Measurements from ENCODE around the gene TSPAN6. TPM values are rescaled to one million over a fixed set of nuclear protein-coding genes. Genes with fewer than 3 reads are reported as not detected.

TSPAN6 gene
- total RNA-seq, 1 donor from 2014 or later, result 205 TPM

DNA sequence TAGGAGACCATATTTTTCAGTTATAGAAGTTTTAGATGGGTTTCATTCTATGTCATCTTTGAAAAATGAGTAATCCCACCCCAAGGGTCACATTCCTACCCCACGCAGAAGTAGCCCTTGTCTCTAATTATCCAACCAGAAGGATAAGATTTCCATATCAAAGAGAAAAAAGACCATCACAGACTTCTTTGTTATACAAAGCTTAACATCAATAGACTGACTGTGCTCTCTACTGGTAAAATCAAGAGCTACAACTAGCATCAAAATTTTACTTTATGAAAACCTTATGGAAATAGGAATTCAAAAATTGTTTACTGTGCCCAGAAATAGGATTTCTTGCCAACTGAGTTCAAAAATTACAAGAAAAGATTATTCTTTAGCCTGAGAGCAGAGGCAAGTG, 27.0 kb downstream of the TSPAN6 start:
- TF ChIP-seq EZH2phosphoT487 (IDR thresholded peaks at IDR 0.05) (no peak), CTCF (IDR thresholded peaks at IDR 0.05) (peak; percentile 40), EZH2 (IDR thresholded peaks at IDR 0.05) (no peak)
- peak overlapping the region; percentile 77 for H3K27ac Mint-ChIP-seq
- no peak for DNase-seq (ENCODE audit: low spot score)
- no peaks in the 10 kb centered on the region for H3K79me2 ChIP-seq (ENCODE audit: low read depth)
- no peak overlapping the region for H3K4me2 ChIP-seq
- H3K4me1 Mint-ChIP-seq, result peaks cover 21% of the 10 kb centered on the region
- H3K9me3 Mint-ChIP-seq, result no peaks in the 10 kb centered on the region
- H3K4me3 ChIP-seq, result no peak overlapping the region
- no peak overlapping the region for H3K9ac ChIP-seq
- no peaks in the 10 kb centered on the region for H3K36me3 ChIP-seq
- H3K4me3 Mint-ChIP-seq, result no peak overlapping the region
- H3K4me1 ChIP-seq, result no peaks in the 10 kb centered on the region
- no peak overlapping the region for H3K27ac ChIP-seq
- H3K27me3 Mint-ChIP-seq (ENCODE audit: insufficient read depth, low read depth), result peaks cover 2% of the 10 kb centered on the region
- H3F3A ChIP-seq (ENCODE audit: low read depth), result no peaks in the 10 kb centered on the region
- H3K36me3 Mint-ChIP-seq, result no peaks in the 10 kb centered on the region
- H2AFZ ChIP-seq (replicated peaks), result no peak overlapping the region
- no peaks in the 10 kb centered on the region for H4K20me1 ChIP-seq (ENCODE audit: low read depth)
- no peaks in the 10 kb centered on the region for H3K27me3 ChIP-seq
- no peaks in the 10 kb centered on the region for H3K9me3 ChIP-seq (ENCODE audit: low read depth)

- H3K4me1 ChIP-seq, result no peaks in the 10 kb centered on the region
- TF ChIP-seq CTCF (IDR thresholded peaks at IDR 0.05), result no peak
- no peak for TF ChIP-seq EZH2 (IDR thresholded peaks at IDR 0.05)
- TF ChIP-seq EZH2phosphoT487 (IDR thresholded peaks at IDR 0.05), result no peak
- no peaks in the 10 kb centered on the region for H3F3A ChIP-seq (ENCODE audit: low read depth)
- no peak for DNase-seq (ENCODE audit: low spot score)
- H3K4me2 ChIP-seq, result no peak overlapping the region
- no peaks in the 10 kb centered on the region for H3K36me3 ChIP-seq
- H3K79me2 ChIP-seq (ENCODE audit: low read depth), result no peaks in the 10 kb centered on the region
- H2AFZ ChIP-seq (replicated peaks), result no peak overlapping the region
- Mint-ChIP-seq H3K4me1 (peaks cover 27% of the 10 kb centered on the region), H3K36me3 (no peaks in the 10 kb centered on the region), H3K27me3 (ENCODE audit: insufficient read depth, low read depth) (peaks cover 2% of the 10 kb centered on the region), H3K4me3 (no peak overlapping the region), H3K9me3 (no peaks in the 10 kb centered on the region), H3K27ac (no peak overlapping the region)
- H3K4me3 ChIP-seq, result no peak overlapping the region
- no peaks in the 10 kb centered on the region for H4K20me1 ChIP-seq (ENCODE audit: low read depth)
- H3K9me3 ChIP-seq (ENCODE audit: low read depth), result no peaks in the 10 kb centered on the region
- no peak overlapping the region for H3K27ac ChIP-seq
- no peaks in the 10 kb centered on the region for H3K27me3 ChIP-seq
- no peak overlapping the region for H3K9ac ChIP-seq
These were observed 29.9 kb downstream of the TSPAN6 start for GRCh38 chrX:100606753-100607152.

DNA sequence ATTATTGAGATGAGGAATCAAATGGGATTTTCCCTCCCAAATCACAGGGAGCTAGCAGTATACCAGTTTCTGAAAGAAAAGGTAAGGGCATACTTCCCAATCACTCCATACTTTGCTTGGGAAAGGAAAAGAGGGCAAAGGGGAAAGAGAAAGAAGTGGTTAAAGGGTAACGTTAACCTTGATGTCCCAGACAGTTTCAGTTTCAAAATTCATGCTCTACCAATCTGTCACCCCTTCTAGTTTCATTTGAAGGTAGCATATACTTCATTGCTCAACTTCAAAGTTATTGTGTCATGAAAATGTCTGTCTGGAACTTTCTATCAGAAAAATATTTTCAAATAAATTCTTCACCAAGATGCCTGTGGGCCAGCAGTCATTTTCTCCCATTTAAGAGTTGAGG, 35.8 kb downstream of the TSPAN6 start:
- no peaks in the 10 kb centered on the region for H3K9me3 Mint-ChIP-seq
- H2AFZ ChIP-seq (replicated peaks), result no peak overlapping the region
- TF ChIP-seq CTCF (IDR thresholded peaks at IDR 0.05) (no peak), EZH2phosphoT487 (IDR thresholded peaks at IDR 0.05) (no peak), EZH2 (IDR thresholded peaks at IDR 0.05) (no peak)
- H3K27ac ChIP-seq, result no peak overlapping the region
- H3K27ac Mint-ChIP-seq, result no peak overlapping the region
- no peaks in the 10 kb centered on the region for H3K4me1 ChIP-seq
- peaks cover 12% of the 10 kb centered on the region for H3K4me1 Mint-ChIP-seq
- no peaks in the 10 kb centered on the region for H3K36me3 Mint-ChIP-seq
- H3K4me3 ChIP-seq, result no peak overlapping the region
- H3K4me2 ChIP-seq, result no peak overlapping the region
- H3K9me3 ChIP-seq (ENCODE audit: low read depth), result no peaks in the 10 kb centered on the region
- no peaks in the 10 kb centered on the region for H3K27me3 ChIP-seq
- H3K27me3 Mint-ChIP-seq (ENCODE audit: insufficient read depth, low read depth), result peaks cover 7% of the 10 kb centered on the region
- H3K79me2 ChIP-seq (ENCODE audit: low read depth), result no peaks in the 10 kb centered on the region
- no peaks in the 10 kb centered on the region for H3K36me3 ChIP-seq
- H3F3A ChIP-seq (ENCODE audit: low read depth), result no peaks in the 10 kb centered on the region
- no peaks in the 10 kb centered on the region for H4K20me1 ChIP-seq (ENCODE audit: low read depth)
- no peak overlapping the region for H3K4me3 Mint-ChIP-seq
- no peak overlapping the region for H3K9ac ChIP-seq
- DNase-seq (ENCODE audit: low spot score), result no peak
